GM12878 (cell line): Measurements from ENCODE around the gene LEFTY1. TPM values are rescaled to one million over a fixed set of nuclear protein-coding genes. Genes with fewer than 3 reads are reported as not detected.

Experiments
- ATAC-seq: fragments of 200-7000 bp; cut with Tn5 transposase; 3 replicates; pipeline ENCODE4 v1.9.1; 2020; ENCODE audit warnings: mild to moderate bottlenecking, moderate library complexity
- BruUV-seq: library from RNA; stranded (reverse); fragments of 400-500 nt; replicated peaks from 2 replicates; lab custom pipeline; 2021; lab: Mats Ljungman, UMichigan
- CTCF ChIA-PET: fragments of 300-600 bp; sonication (Branson Sonifier 250); formaldehyde crosslinking; extraction: SDS; loops from one replicate; lab custom pipeline; 2021; ENCODE audit warnings: inconsistent platforms; lab: Yijun Ruan, JAX
- POLR2A ChIA-PET: fragments of 350-600 bp; formaldehyde crosslinking; extraction: SDS; loops from one replicate; lab custom pipeline; 2021; ENCODE audit warnings: inconsistent platforms; lab: Charles Lee
- RAD21 ChIA-PET: fragments of 300-600 bp; sonication (Branson Sonifier 250); formaldehyde crosslinking; loops from one replicate; lab custom pipeline; 2023; ENCODE audit warnings: antibody characterized with exemption; ENCODE audit not compliant: unreplicated experiment; lab: Charles Lee
- SMC1A ChIA-PET: fragments of 300-600 bp; sonication (Branson Sonifier 250); formaldehyde crosslinking; loops from one replicate; lab custom pipeline; 2023; ENCODE audit not compliant: unreplicated experiment, uncharacterized antibody; lab: Charles Lee
- DNase-seq: peaks from one replicate; pipeline ENCODE4 v3.0.0-alpha.2; 2011; ENCODE audit warnings: low read depth, low spot score
- FAIRE-seq: peaks from 3 replicates; lab custom pipeline; 2011; peaks lifted over from hg19 to GRCh38; lab: Jason Lieb, UNC
- H2AFZ ChIP-seq: 2 replicates; pipeline ENCODE4 v1.6.0; 2011; ENCODE audit warnings: low read depth, low read length, control low read depth; ENCODE audit not compliant: control insufficient read depth
- H3K27ac ChIP-seq: 2 replicates; pipeline ENCODE4 v1.5.1; 2011; ENCODE audit warnings: control low read depth; ENCODE audit not compliant: control insufficient read depth, insufficient read depth
- H3K27me3 ChIP-seq, 2 experiments: replicated peaks in 1 of 2; 2 replicates each; pipeline versions ENCODE4 v1.6.0 to v1.6.1; 2011; ENCODE audit warnings: low read length in 1 of 2; ENCODE audit not compliant: control insufficient read depth in 2 of 2, insufficient read depth in 2 of 2
- H3K36me3 ChIP-seq, 2 experiments: 2 replicates each; pipeline ENCODE4 v1.5.1; 2011; ENCODE audit warnings: low read length in 1 of 2; ENCODE audit not compliant: control insufficient read depth in 2 of 2, insufficient read depth in 2 of 2
- H3K4me1 ChIP-seq: 2 replicates; pipeline ENCODE4 v1.6.1; 2011; ENCODE audit warnings: mild to moderate bottlenecking, low read length, moderate library complexity, mixed read lengths; ENCODE audit not compliant: control insufficient read depth, insufficient read depth
- H3K4me2 ChIP-seq: 2 replicates; pipeline ENCODE4 v1.6.0; 2011; ENCODE audit warnings: control low read depth; ENCODE audit not compliant: control insufficient read depth, insufficient read depth
- H3K4me3 ChIP-seq: fragments of 200-600 bp; sonication (generic); 2 replicates; pipeline ENCODE4 v1.5.1; 2016
- H3K79me2 ChIP-seq: 2 replicates; pipeline ENCODE4 v1.6.0; 2011; ENCODE audit warnings: low read length; ENCODE audit not compliant: control insufficient read depth, insufficient read depth
- H3K9ac ChIP-seq: 2 replicates; pipeline ENCODE4 v1.8.0; 2011; ENCODE audit warnings: low read length, control low read depth, mixed read lengths; ENCODE audit not compliant: control insufficient read depth, insufficient read depth
- H3K9me3 ChIP-seq: replicated peaks from 3 replicates; pipeline ENCODE4 v1.5.1; 2011; ENCODE audit warnings: mild to moderate bottlenecking, low read length; ENCODE audit not compliant: control insufficient read depth, insufficient read depth
- H4K20me1 ChIP-seq: 2 replicates; pipeline ENCODE4 v1.6.0; 2011; ENCODE audit not compliant: control insufficient read depth, insufficient read depth
- ATF7 ChIP-seq: fragments of 450-650 bp; IDR thresholded peaks from 2 replicates; pipeline ENCODE4 v1.6.1; 2016; ENCODE audit warnings: low read depth, mild to moderate bottlenecking
- BMI1 ChIP-seq: fragments of 450-650 bp; IDR thresholded peaks from 2 replicates; pipeline ENCODE4 v1.6.1; 2016; ENCODE audit warnings: mild to moderate bottlenecking, moderate library complexity, borderline replicate concordance
- CBX5 ChIP-seq: sonication (generic); IDR thresholded peaks from 2 replicates; pipeline ENCODE4 v1.6.1; 2016; ENCODE audit warnings: low read depth, moderate library complexity, mild to moderate bottlenecking, inconsistent platforms
- CTCF ChIP-seq, 3 experiments: IDR thresholded peaks in 2 of 3; conservative IDR thresholded peaks in 1 of 3; 2 replicates each; pipeline ENCODE4 v1.5.1; 2011; ENCODE audit warnings: low read depth in 3 of 3, low read length in 3 of 3, mild to moderate bottlenecking in 3 of 3, control low read depth in 2 of 3, moderate library complexity in 2 of 3, inconsistent platforms in 1 of 3, mixed read lengths in 1 of 3; ENCODE audit not compliant: control insufficient read depth in 2 of 3, insufficient read depth in 1 of 3; ENCODE audit errors: extremely low read depth in 1 of 3
- HDAC6 ChIP-seq: fragments of 200-600 bp; sonication (generic); IDR thresholded peaks from one replicate; pipeline ENCODE4 v1.8.0; 2017; ENCODE audit warnings: antibody characterized with exemption; ENCODE audit not compliant: unreplicated experiment
- IRF5 ChIP-seq: fragments of 450-650 bp; IDR thresholded peaks from 2 replicates; pipeline ENCODE4 v1.6.1; 2017; ENCODE audit warnings: borderline replicate concordance
- NR2C1 ChIP-seq: fragments of 450-650 bp; IDR thresholded peaks from 2 replicates; pipeline ENCODE4 v1.6.1; 2017; ENCODE audit warnings: antibody characterized with exemption, mild to moderate bottlenecking, moderate library complexity
- RAD21 ChIP-seq: IDR thresholded peaks from 2 replicates; pipeline ENCODE4 v1.6.1; 2011; ENCODE audit warnings: mild to moderate bottlenecking, low read depth, low read length, moderate library complexity; ENCODE audit not compliant: insufficient read depth
- SMC3 ChIP-seq: IDR thresholded peaks from 2 replicates; pipeline ENCODE4 v1.6.1; 2011; ENCODE audit warnings: low read length, improper control_type of control experiment, borderline replicate concordance
- WGBS: methylation state at CpG from one replicate; pipeline ENCODE4 v1.1.6; 2016; ENCODE audit warnings: low lambda C conversion rate; ENCODE audit not compliant: insufficient replicate concordance, insufficient coverage; ENCODE audit errors: missing lambda C conversion rate; 5-methylcytosine and 5-hydroxymethylcytosine counted together
- in situ Hi-C: fragments of 300-500 bp; cut with MboI; formaldehyde crosslinking; loops from 9 replicates; pipeline ENCODE4 v1.14.3; 2018; ENCODE audit warnings: mixed read lengths
- intact Hi-C: fragments of 100-400 bp; cut with micrococcal nuclease; formaldehyde crosslinking; loops from one replicate; pipeline ENCODE4 v1.14.2; 2022; ENCODE audit not compliant: unreplicated experiment
- polyA plus RNA-seq, 11 experiments: library from polyadenylated mRNA; depleted of rRNA in 4 of 11; unstranded in 6 of 11; stranded (reverse) in 5 of 11; fragments of >200 nt; fragmentation: Nextera tagmentation in 4 of 11; fragmentation: Illumina TruSeq in 1 of 11; extraction: Ambion mirVana in 4 of 11; extraction: Trizol in 1 of 11; gene quantifications; 1 replicate in 1 of 11; 2 replicates in 10 of 11; pipeline versions ENCODE4 v1.2.1 to v1.2.3, GENCODE V29; 2011 to 2016; ENCODE audit warnings: inconsistent platforms in 2 of 11, missing spikeins in 2 of 11, low read depth in 1 of 11
- total RNA-seq, 4 experiments: library from RNA; depleted of rRNA in 3 of 4; stranded (reverse); fragments of >200 nt in 3 of 4; fragmentation: Illumina TruSeq in 1 of 4; extraction: Trizol in 1 of 4; gene quantifications; 2 replicates each; pipeline versions ENCODE4 v1.2.1 to v1.2.3, GENCODE V29; 2013 to 2021

LEFTY1 gene
- total and polyA plus RNA-seq, 10 of the 15 experiments (the other 5 are each of a cell fraction or from before 2014, with no cell fraction given): 0.06 TPM; not detected in 8

- TF ChIP-seq BMI1 (no peak), ATF7 (no peak), CBX5 (no peak), NR2C1 (no peak)
Observed at GRCh38 chr1:225885336-225885735, 3.6 kb downstream of the LEFTY1 start (continued).

- ChIA-PET SMC1A (interaction anchor here (0.7 to 5.1 kb wide), 7 partner anchors 13 to 105 kb away, joined by 3 to 29 read pairs (median 3); partner anchors contain the start of genes EPHX1, PYCR2 and SRP9), CTCF (interaction anchor here (0.6 to 4.9 kb wide), 20 partner anchors 12 to 524 kb away, joined by 3 to 40 read pairs (median 4); partner anchors contain the start of genes PARP1 and SRP9), POLR2A (interaction anchor here (0.6 to 4.9 kb wide), 11 partner anchors 11 to 415 kb away, joined by 3 to 30 read pairs (median 6); partner anchors contain the start of genes PYCR2 and SRP9), RAD21 (interaction anchor here (1.1 to 3.7 kb wide), 5 partner anchors 12 to 106 kb away, joined by 3 to 37 read pairs (median 16); partner anchors contain the start of genes PYCR2 and SRP9)
- peak overlapping the region; percentile 96 for H3K4me2 ChIP-seq
- H3K4me3 ChIP-seq: peak overlapping the region; percentile 88
- H3K27me3 ChIP-seq: no peaks in the 10 kb centered on the region
- H3K27ac ChIP-seq: no peak overlapping the region
- no peak for DNase-seq
- H2AFZ ChIP-seq: no peak overlapping the region; the same call in 1 of the 2 replicates
- 78% methylated on average over 7 of the region's 11 CpGs for WGBS
- H3K4me1 ChIP-seq: peaks cover 30% of the 10 kb centered on the region
- in situ Hi-C loops (no loop called here), intact Hi-C loops (no loop called here)
- H3K9ac ChIP-seq: no peak overlapping the region
- peaks cover 30% of the 10 kb centered on the region for H3K79me2 ChIP-seq
- H4K20me1 ChIP-seq: 0 out of 2 replicates have a peak, but pooled peaks cover 3% of the 10 kb centered on the region
- no peak for ATAC-seq
- TF ChIP-seq RAD21: 0 out of 2 replicates have a peak, but pooled peaks have one; percentile 12
- peak in 1 of 3 experiments; percentile 17; a peak in 1 of 6 replicates for TF ChIP-seq CTCF (IDR thresholded peaks at IDR 0.05 in 2 of 3, conservative IDR thresholded peaks at IDR 0.05 in 1 of 3; ENCODE audit: control insufficient read depth in 2 of 3, extremely low read depth in 1 of 3, insufficient read depth in 1 of 3, low read depth in 3 of 3, low read length in 3 of 3)
- no peak for TF ChIP-seq IRF5
- TF ChIP-seq SMC3: 0 out of 2 replicates have a peak, but pooled peaks have one; percentile 4
- TF ChIP-seq HDAC6: no peak
- no peak for FAIRE-seq
- no peaks in the 10 kb centered on the region for H3K9me3 ChIP-seq
- H3K36me3 ChIP-seq: no peaks in the 10 kb centered on the region
- BruUV-seq: no TSS peak
Observed at GRCh38 chr1:225883616-225884265, 5.2 kb downstream of the LEFTY1 start.
